DOHH2 (cell line): ENCODE results near the gene FGF5.

Experiments
- CTCF ChIP-seq: fragments of 200-600 bp; sonication (generic); IDR thresholded peaks from one replicate; pipeline ENCODE4 v1.5.1; 2014; ENCODE audit warnings: antibody characterized with exemption, mild to moderate bottlenecking, low read depth, low read length; ENCODE audit not compliant: poor library complexity, severe bottlenecking
- EZH2phosphoT487 ChIP-seq: fragments of 200-600 bp; sonication (generic); IDR thresholded peaks from 2 replicates; pipeline ENCODE4 v1.6.1; 2017; ENCODE audit warnings: borderline replicate concordance, mild to moderate bottlenecking, antibody characterized with exemption, low read length, moderate library complexity, mixed read lengths

- TF ChIP-seq CTCF (no peak), EZH2phosphoT487 (no peak)
These were observed 4.4 kb upstream of the FGF5 start for GRCh38 chr4:80261989-80262600.
